H1 (cell line): ENCODE data around the gene HEXIM2. TPM values are rescaled to one million over a fixed set of nuclear protein-coding genes. Genes with fewer than 3 reads are reported as not detected.
A peak's percentile ranks its signal among the peaks of the same experiment; 100 is the strongest.

Experiments used
- EP300 ChIP-seq, 2 experiments: IDR thresholded peaks; 1 replicate in 1 of 2; 2 replicates in 1 of 2; pipeline ENCODE4 v1.6.1; 2011 to 2012; ENCODE audit warnings: low read depth in 2 of 2, low read length in 2 of 2, mild to moderate bottlenecking in 2 of 2, borderline replicate concordance in 1 of 2, inconsistent platforms in 1 of 2, moderate library complexity in 1 of 2
- GABPA ChIP-seq: IDR thresholded peaks from 2 replicates; pipeline ENCODE4 v1.6.1; 2011; ENCODE audit warnings: mild to moderate bottlenecking, low read length, moderate library complexity, borderline replicate concordance; ENCODE audit not compliant: insufficient read depth
- JUN ChIP-seq: IDR thresholded peaks from 2 replicates; pipeline ENCODE4 v1.6.1; 2011; ENCODE audit warnings: low read depth, mild to moderate bottlenecking, improper control_type of control experiment, low read length
- KDM5A ChIP-seq: fragments of 200-600 bp; IDR thresholded peaks from 2 replicates; pipeline ENCODE4 v1.7.1; 2012; ENCODE audit warnings: mild to moderate bottlenecking, low read length, inconsistent platforms, mixed read lengths
- PHF8 ChIP-seq: fragments of 200-600 bp; sonication (generic); conservative IDR thresholded peaks from 2 replicates; pipeline ENCODE4 v1.7.1; 2012; ENCODE audit warnings: low read depth, mild to moderate bottlenecking, inconsistent platforms, low read length, moderate library complexity
- RAD21 ChIP-seq, 2 experiments: IDR thresholded peaks in 1 of 2; conservative IDR thresholded peaks in 1 of 2; 2 replicates each; pipeline ENCODE4 v1.6.1; 2011; ENCODE audit warnings: low read depth in 2 of 2, low read length in 2 of 2, improper control_type of control experiment in 1 of 2, inconsistent platforms in 1 of 2, mild to moderate bottlenecking in 1 of 2, moderate library complexity in 1 of 2
- RBBP5 ChIP-seq: IDR thresholded peaks from 2 replicates; pipeline ENCODE4 v1.7.1; 2012; ENCODE audit warnings: low read depth, mild to moderate bottlenecking, inconsistent platforms, low read length, moderate library complexity, borderline replicate concordance
- RNF2 ChIP-seq: fragments of 200-900, 300-1000 bp; sonication (generic); IDR thresholded peaks from 2 replicates; pipeline ENCODE4 v1.7.1; 2016; ENCODE audit warnings: borderline replicate concordance, low read depth, mild to moderate bottlenecking, antibody characterized with exemption, low read length; ENCODE audit not compliant: poor library complexity, severe bottlenecking; ENCODE audit errors: missing control alignments
- SIN3A ChIP-seq, 2 experiments: IDR thresholded peaks in 1 of 2; conservative IDR thresholded peaks in 1 of 2; 2 replicates each; pipeline ENCODE4 v1.6.1; 2011 to 2012; ENCODE audit warnings: low read length in 2 of 2, improper control_type of control experiment in 1 of 2, low read depth in 1 of 2, mild to moderate bottlenecking in 1 of 2
- SIX5 ChIP-seq: IDR thresholded peaks from 2 replicates; pipeline ENCODE4 v1.6.1; 2011; ENCODE audit warnings: mild to moderate bottlenecking, low read depth, low read length
- SP1 ChIP-seq: IDR thresholded peaks from 2 replicates; pipeline ENCODE4 v1.6.1; 2011; ENCODE audit warnings: low read depth, low read length
- SRF ChIP-seq: IDR thresholded peaks from 2 replicates; pipeline ENCODE4 v1.6.1; 2011; ENCODE audit warnings: mild to moderate bottlenecking, low read depth, low read length, moderate library complexity
- TAF1 ChIP-seq: IDR thresholded peaks from 2 replicates; pipeline ENCODE4 v1.6.1; 2011; ENCODE audit warnings: mild to moderate bottlenecking, low read depth, low read length
- TAF7 ChIP-seq: optimal IDR thresholded peaks from 2 replicates; pipeline ENCODE3; 2011; ENCODE audit warnings: low read depth, mild to moderate bottlenecking, inconsistent platforms, low read length, moderate library complexity, borderline replicate concordance
- TBP ChIP-seq: IDR thresholded peaks from 2 replicates; pipeline ENCODE4 v1.6.1; 2011; ENCODE audit warnings: low read depth, low read length, improper control_type of control experiment
- TEAD4 ChIP-seq: IDR thresholded peaks from 2 replicates; pipeline ENCODE4 v1.6.1; 2012; ENCODE audit warnings: low read depth, low read length, inconsistent platforms, mixed read lengths
- YY1 ChIP-seq: IDR thresholded peaks from 2 replicates; pipeline ENCODE4 v1.6.1; 2011; ENCODE audit warnings: low read depth, mild to moderate bottlenecking, low read length
- polyA plus RNA-seq, 7 experiments: library from polyadenylated mRNA; depleted of rRNA in 3 of 7; stranded (reverse) in 5 of 7; unstranded in 2 of 7; fragments of >200 nt in 5 of 7; fragments of 200-250 nt in 2 of 7; gene quantifications; 1 replicate in 5 of 7; 2 replicates in 1 of 7; 4 replicates in 1 of 7; pipeline versions ENCODE4 v1.2.1 to v1.2.3, GENCODE V29; 2011 to 2013; ENCODE audit warnings: missing spikeins in 2 of 7, mixed read lengths in 2 of 7
- total RNA-seq: library from RNA; stranded (reverse); fragmentation: NEBNext Ultra II Directional; extraction: Animal tissue kit (Norgen Biotek cat#: 25700); gene quantifications from 2 replicates; pipeline ENCODE4 v1.2.1, GENCODE V29; 2021
- TF ChIP-seq, protein P1 (sequence below): IDR thresholded peaks from 2 replicates; pipeline ENCODE4 v1.6.1; 2012; ENCODE audit warnings: low read length, inconsistent platforms
- TF ChIP-seq, protein P2 (sequence below): IDR thresholded peaks from 2 replicates; pipeline ENCODE4 v1.6.1; 2012; ENCODE audit warnings: inconsistent platforms

Gene HEXIM2
- total and polyA plus RNA-seq, 2 of the 8 experiments (the other 6 are each of a cell fraction or from before 2014, with no cell fraction given): 7.5 to 13.2 TPM

DNA sequence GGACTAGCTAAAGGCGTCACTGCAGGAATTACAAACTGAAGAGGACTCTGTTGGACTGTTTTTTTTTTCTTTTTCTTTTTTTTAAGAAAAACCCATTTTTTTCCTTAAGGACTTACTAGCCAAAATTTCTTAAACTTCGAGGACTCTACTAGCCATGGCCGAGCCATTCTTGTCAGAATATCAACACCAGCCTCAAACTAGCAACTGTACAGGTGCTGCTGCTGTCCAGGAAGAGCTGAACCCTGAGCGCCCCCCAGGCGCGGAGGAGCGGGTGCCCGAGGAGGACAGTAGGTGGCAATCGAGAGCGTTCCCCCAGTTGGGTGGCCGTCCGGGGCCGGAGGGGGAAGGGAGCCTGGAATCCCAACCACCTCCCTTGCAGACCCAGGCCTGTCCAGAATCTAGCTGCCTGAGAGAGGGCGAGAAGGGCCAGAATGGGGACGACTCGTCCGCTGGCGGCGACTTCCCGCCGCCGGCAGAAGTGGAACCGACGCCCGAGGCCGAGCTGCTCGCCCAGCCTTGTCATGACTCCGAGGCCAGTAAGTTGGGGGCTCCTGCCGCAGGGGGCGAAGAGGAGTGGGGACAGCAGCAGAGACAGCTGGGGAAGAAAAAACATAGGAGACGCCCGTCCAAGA is 12.5 kb upstream of the HEXIM2 start (continued):
- TF ChIP-seq SIN3A (conservative IDR thresholded peaks at IDR 0.05 in 1 of 2, IDR thresholded peaks at IDR 0.05 in 1 of 2; ENCODE audit: low read depth in 1 of 2, low read length in 2 of 2) (peak; percentile 80 to 91; a peak in 2 of 4 replicates), YY1 (0 out of 2 replicates have a peak, but pooled peaks have one; percentile 48), EP300 (IDR thresholded peaks at IDR 0.05; ENCODE audit: borderline replicate concordance in 1 of 2, low read depth in 2 of 2, low read length in 2 of 2) (no peak), RNF2 (no peak), SIX5 (no peak), SRF (no peak), KDM5A (0 out of 2 replicates have a peak, but pooled peaks have one; percentile 1), SP1 (0 out of 2 replicates have a peak, but pooled peaks have one; percentile 9), PHF8 (peak; percentile 15; the same call in 1 of the 2 replicates), RBBP5 (no peak), TBP (peak; percentile 72), RAD21 (IDR thresholded peaks at IDR 0.05 in 1 of 2, conservative IDR thresholded peaks at IDR 0.05 in 1 of 2; ENCODE audit: low read depth in 2 of 2, low read length in 2 of 2) (peak; percentile 61 to 68), JUN (no peak), TAF7 (peak; percentile 75), TAF1 (peak; percentile 66), GABPA (peak; percentile 61; the same call in 1 of the 2 replicates), TEAD4 (peak; percentile 72)
- TF ChIP-seq, protein P1, sequence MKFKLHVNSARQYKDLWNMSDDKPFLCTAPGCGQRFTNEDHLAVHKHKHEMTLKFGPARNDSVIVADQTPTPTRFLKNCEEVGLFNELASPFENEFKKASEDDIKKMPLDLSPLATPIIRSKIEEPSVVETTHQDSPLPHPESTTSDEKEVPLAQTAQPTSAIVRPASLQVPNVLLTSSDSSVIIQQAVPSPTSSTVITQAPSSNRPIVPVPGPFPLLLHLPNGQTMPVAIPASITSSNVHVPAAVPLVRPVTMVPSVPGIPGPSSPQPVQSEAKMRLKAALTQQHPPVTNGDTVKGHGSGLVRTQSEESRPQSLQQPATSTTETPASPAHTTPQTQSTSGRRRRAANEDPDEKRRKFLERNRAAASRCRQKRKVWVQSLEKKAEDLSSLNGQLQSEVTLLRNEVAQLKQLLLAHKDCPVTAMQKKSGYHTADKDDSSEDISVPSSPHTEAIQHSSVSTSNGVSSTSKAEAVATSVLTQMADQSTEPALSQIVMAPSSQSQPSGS: no peak
- TF ChIP-seq, protein P2, sequence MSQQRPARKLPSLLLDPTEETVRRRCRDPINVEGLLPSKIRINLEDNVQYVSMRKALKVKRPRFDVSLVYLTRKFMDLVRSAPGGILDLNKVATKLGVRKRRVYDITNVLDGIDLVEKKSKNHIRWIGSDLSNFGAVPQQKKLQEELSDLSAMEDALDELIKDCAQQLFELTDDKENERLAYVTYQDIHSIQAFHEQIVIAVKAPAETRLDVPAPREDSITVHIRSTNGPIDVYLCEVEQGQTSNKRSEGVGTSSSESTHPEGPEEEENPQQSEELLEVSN: 0 out of 2 replicates have a peak, but pooled peaks have one; percentile 8
